Neural progenitor cell (in vitro differentiated cells): ENCODE measurements around the gene GALK2.

ENCODE experiments used
- EZH2 ChIP-seq: fragments of 200-600 bp; sonication (generic); IDR thresholded peaks from 2 replicates; pipeline ENCODE4 v1.6.1; 2017; ENCODE audit warnings: antibody characterized with exemption, mild to moderate bottlenecking, moderate library complexity
- EZH2phosphoT487 ChIP-seq: fragments of 200-600 bp; sonication (generic); IDR thresholded peaks from 2 replicates; pipeline ENCODE4 v1.6.1; 2017; ENCODE audit warnings: antibody characterized with exemption
- TF ChIP-seq, protein P1 (sequence below): fragments of 200-600 bp; sonication (generic); IDR thresholded peaks from 2 replicates; pipeline ENCODE4 v1.5.1; 2017; ENCODE audit warnings: antibody characterized with exemption, mild to moderate bottlenecking

DNA sequence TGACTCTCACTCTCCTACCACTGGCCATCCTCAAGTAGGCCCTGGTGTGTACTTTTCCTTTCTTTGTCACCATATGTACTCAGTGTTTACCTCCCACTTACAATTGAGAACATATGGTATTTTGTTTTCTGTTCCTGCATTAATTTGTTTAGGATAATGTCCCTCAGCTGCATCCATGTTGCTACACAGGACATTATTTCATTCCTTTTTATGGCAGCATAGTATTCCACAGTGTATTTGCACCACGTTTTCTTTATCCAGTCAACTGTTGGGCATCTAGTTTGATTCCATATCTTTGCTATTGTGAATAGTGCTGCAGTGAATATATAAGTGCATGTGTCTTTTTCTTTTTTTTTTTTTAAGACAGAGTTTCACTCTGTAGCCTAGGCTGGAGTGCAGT lies 126.2 kb downstream of the GALK2 start:
- TF ChIP-seq, protein P1, sequence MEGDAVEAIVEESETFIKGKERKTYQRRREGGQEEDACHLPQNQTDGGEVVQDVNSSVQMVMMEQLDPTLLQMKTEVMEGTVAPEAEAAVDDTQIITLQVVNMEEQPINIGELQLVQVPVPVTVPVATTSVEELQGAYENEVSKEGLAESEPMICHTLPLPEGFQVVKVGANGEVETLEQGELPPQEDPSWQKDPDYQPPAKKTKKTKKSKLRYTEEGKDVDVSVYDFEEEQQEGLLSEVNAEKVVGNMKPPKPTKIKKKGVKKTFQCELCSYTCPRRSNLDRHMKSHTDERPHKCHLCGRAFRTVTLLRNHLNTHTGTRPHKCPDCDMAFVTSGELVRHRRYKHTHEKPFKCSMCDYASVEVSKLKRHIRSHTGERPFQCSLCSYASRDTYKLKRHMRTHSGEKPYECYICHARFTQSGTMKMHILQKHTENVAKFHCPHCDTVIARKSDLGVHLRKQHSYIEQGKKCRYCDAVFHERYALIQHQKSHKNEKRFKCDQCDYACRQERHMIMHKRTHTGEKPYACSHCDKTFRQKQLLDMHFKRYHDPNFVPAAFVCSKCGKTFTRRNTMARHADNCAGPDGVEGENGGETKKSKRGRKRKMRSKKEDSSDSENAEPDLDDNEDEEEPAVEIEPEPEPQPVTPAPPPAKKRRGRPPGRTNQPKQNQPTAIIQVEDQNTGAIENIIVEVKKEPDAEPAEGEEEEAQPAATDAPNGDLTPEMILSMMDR: no peak
- TF ChIP-seq EZH2 (no peak), EZH2phosphoT487 (no peak)
